HG03097 (cell line): ENCODE data around the gene STX1A.

Source experiments
- ATAC-seq: cut with Tn5 transposase; IDR thresholded peaks from one replicate; pipeline ENCODE4 v1.9.1; 2021; ENCODE audit not compliant: unreplicated experiment, low FRiP score

The STX1A gene

GRCh38 chr7:73718905-73719805 lies at the start of gene STX1A:
Gene STX1A, minus strand, starts transcription at chr7:73719669. Its CDS starts 38 bp downstream, at chr7:73719631.
- ATAC-seq = peak; percentile 47

- no peak for ATAC-seq
Measured at GRCh38 chr7:73768641-73769480, 49.4 kb upstream of the STX1A start.

DNA sequence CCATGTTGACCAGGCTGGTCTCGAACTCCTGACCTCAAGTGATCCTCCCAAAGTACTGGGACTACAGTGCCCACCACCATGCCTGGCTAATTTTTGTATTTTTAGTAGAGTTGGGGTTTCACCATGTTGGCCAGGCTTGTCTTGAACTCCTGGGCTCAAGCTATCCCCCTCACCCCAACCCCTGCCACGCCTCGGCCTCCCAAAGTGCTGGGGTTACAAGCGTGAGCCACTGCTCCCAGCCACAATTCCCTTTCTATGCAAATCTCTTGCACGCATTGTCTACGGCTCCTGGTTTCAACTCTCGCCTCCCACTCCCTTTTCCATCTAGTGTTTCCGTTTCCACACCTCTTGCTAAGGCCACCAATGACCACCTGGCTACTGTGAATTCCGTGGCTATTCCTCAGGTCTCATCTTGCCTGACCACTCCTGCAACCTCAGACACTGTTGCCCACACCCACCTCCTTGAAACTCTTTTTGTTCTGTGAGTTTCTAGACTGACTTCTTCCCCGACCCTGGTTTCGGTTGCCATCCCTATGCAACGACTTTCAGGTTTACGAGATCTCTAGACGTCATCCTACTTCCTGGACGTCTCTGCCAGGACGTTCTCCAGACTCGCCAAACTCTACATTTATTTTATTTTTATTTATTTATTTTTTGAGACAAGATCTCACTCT lies 47.2 kb upstream of the STX1A start:
- ATAC-seq = no peak

DNA sequence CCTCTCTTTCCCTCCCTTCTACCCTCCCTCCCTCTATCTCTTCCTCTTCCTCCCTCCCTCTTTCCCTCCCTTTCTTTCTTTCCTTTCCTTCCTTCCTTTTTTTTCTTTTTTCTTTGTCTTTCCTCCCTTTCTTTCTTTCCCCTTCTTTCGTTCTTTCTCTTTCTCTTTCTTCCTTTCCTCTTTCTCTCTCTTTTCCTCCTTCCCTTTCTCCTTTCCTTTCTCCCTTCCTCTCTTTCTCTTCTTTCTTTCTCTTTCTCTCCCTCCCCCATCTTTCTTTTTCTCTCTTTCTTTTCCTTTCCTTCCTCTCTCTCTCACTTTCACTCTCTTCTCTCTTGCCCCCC lies 43.2 kb upstream of the STX1A start:
- no peak for ATAC-seq

GRCh38 chr7:73761854-73762658 lies 42.6 kb upstream of the STX1A start:
- no peak for ATAC-seq

GRCh38 chr7:73758581-73759138 lies 39.2 kb upstream of the STX1A start:
- no peak for ATAC-seq

GRCh38 chr7:73749931-73750776 lies 30.7 kb upstream of the STX1A start:
- ATAC-seq = no peak

DNA sequence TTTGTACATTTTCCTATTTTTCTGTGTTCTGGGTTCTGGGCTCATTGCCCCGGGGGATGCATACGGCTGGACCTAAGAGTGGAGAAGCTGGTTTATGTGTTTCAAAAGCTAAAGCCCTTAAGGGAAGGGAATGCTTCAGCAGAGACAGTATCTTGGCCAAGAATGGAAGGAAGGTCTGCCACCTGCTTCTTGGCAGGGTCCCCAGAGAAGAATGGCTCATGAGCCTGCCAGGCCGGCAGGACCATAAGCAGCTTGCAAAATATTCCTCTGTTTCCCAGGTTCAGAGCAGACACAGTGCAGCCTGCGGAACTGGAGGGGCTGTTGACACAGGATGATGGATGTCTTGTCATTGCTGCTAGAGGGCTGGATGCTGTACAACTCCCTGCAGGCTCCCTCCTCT lies 26.9 kb upstream of the STX1A start:
- ATAC-seq = no peak

DNA sequence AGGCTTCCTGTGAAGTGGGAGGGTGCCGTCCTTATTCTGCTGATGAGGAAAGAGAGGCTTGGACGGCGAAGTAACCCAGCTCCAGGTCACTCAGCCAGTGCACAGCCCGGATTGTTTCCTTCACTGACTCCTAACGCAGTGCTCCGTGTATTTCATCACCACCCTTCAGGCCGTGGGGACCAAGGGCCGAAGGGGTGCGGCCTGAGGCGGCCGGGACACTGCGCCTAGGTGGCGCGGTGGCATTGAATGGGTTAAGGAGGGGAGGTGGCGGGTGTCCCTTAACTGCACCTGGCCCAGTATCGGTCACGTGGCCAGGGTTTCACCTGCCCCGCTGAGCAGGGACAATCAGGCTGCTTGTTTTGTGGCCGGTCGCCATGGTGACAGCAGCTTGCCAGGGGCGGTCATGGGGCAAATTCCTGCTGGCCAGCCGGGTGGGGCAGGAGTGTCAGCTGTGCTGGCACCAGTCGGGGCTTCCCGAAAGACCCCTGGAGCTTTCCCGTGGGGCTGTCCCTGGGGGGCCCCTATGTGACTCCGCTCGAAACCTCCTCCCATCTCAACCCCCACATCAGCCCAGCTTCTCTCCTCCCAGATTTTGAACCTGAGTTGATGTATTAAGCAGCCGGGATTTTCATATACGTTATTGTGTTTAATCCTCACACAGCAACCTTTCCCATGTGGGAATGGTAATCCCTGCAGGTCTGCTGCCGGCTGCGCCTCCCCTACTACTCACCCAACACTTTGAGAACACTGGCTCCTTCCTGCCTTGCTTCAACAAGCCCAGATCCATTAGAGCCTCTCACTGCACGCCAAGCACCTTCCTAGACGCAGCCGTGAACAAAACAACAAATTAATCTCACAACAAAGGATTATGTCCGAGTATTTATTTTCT lies 23.5 kb upstream of the STX1A start:
- ATAC-seq = no peak

- no peak for ATAC-seq
Measured at GRCh38 chr7:73742338-73742752, 22.9 kb upstream of the STX1A start.

- ATAC-seq = no peak
Measured at GRCh38 chr7:73741600-73741999, 22.1 kb upstream of the STX1A start.

DNA sequence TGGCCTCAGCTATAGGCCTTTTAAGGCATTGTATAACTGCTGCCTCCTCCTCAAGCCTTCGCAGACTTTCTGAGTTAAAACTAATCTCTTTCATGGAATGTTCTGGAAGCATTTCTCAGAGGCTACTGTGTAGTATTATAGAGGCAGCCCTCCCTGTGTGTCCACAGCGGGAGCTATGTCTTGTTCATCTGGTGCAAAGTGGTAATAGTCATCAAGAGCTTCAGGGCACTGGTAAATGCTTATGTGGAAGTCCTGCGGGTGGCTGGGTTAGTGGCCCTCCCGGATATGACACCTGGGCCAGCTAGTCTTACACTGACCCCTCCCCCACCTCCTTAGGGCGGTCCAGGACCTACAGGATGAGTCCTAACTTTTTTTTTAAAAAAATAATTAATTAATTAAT lies 21.3 kb upstream of the STX1A start:
- no peak for ATAC-seq

DNA sequence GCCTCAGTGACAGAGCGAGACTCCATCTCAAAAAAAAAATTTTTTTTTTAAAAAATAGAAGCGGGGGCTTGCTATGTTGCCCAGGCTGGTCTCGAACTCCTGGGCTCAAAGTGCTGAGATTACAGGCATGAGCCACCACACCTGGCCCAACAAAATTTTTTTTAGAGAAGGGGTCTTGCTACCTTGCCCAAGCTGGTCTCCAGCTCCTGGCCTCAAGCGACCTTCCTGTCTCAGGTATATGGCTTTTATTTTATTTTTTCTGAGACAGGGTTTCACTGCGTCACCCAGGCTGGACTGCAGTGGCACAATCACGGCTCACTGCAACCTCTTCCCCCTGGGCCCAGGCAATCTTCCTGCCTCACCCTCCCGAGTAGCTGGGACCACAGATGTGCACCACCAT lies 20.7 kb upstream of the STX1A start:
- no peak for ATAC-seq

- no peak for ATAC-seq
Measured at GRCh38 chr7:73739387-73739767, 19.9 kb upstream of the STX1A start.

DNA sequence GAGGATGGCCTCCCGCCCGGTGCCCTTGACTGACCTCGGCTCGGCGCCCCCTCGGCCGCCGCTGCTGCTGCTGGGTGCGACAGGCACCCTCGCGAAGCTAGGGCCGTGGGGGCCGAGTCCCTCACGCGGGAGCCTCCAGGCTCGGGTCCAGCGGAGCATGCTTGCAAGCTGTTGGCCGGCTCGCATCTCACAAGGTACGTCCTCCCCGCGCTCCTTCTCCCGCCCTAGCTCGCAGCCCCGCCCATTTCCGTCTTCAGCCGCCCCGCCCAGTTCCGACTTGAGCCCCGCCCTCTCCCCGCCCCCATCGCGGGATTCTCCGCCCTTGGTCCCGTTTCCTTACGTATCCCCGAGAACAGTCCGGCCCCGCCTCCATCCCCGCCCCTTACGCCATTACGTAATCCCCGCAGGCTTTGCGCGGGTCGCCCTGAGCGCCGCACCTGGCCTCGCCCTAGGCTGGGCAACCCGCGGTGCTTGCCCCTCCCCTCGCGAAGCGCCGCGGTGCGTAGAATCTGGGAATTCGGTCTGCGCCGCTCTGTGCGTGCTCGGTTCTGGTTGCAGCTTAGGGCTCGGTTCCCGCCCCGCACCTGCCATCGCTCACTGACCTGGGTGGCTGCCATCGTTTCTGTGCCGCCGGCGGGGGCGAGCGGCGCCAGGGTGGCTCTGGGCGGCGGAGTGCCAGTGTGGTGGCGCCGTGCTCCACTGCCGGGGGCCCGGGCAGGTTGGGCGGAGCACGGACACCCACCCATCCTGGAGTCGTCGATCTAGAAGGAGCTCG lies 19.3 kb upstream of the STX1A start, which contains the start of gene ABHD11:
ABHD11 (minus strand) TSS at position 191 of the 775 bp plus-strand sequence; CDS start at position 159, 32 bp downstream.
- ATAC-seq = peak; percentile 83

DNA sequence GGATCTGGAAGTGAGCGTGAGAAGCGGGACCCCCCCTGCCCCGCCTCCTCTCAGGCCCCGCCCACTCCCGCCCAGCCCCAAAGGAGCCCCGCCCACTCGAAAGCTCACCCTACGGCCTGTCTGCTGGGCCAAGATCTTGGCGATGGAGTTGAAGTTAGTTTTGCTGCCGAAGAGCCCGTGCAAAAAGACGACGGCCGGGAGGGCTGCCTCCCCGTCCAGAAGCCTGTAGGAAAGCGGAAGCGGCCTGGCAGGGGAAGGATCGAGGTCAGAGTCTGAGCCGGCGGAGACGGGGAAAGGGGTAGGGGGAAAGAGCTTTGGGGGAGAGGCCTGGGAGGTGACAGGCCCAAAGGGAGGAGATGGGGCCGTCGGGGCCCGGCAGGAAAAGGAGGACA lies 18.7 kb upstream of the STX1A start:
- peak; percentile 4 for ATAC-seq

- ATAC-seq = no peak
Measured at GRCh38 chr7:73737491-73738219, 18.2 kb upstream of the STX1A start.
